K562 (cell line): Measurements from ENCODE around the gene BCL2L15. TPM values are rescaled to one million over a fixed set of nuclear protein-coding genes. Genes with fewer than 3 reads are reported as not detected.

Experiments used
- BCL6 ChIP-seq: fragments of 250-450 bp; sonication (Bioruptor Pico); IDR thresholded peaks from 2 replicates; pipeline ENCODE4 v1.4.0; 2020
- DPF2 ChIP-seq: fragments of 450-650 bp; IDR thresholded peaks from 2 replicates; pipeline ENCODE4 v1.6.1; 2016
- ESRRA ChIP-seq: fragments of 450-650 bp; IDR thresholded peaks from 2 replicates; pipeline ENCODE4 v1.6.1; 2014; ENCODE audit warnings: low read depth, mild to moderate bottlenecking, moderate library complexity, borderline replicate concordance
- ESRRB ChIP-seq: fragments of 250-450 bp; sonication (Bioruptor Pico); IDR thresholded peaks from 2 replicates; pipeline ENCODE4 v1.5.0; 2020; ENCODE audit warnings: mild to moderate bottlenecking, moderate library complexity, borderline replicate concordance
- HOMEZ ChIP-seq: fragments of 250-450 bp; sonication (Bioruptor Pico); IDR thresholded peaks from 2 replicates; pipeline ENCODE4 v1.4.0; 2020; ENCODE audit warnings: mild to moderate bottlenecking, moderate library complexity
- KAT8 ChIP-seq: fragments of 450-650 bp; IDR thresholded peaks from 2 replicates; pipeline ENCODE4 v1.6.1; 2016; ENCODE audit warnings: low read depth, mild to moderate bottlenecking
- LCOR ChIP-seq: sonication (generic); formaldehyde crosslinking; IDR thresholded peaks from 2 replicates; pipeline ENCODE4 v1.8.0; 2022; ENCODE audit warnings: mild to moderate bottlenecking, missing genetic modification reagents
- MLLT1 ChIP-seq, 2 experiments: fragments of 450-650 bp; IDR thresholded peaks; 2 replicates each; pipeline ENCODE4 v1.6.1; 2016
- NUFIP1 ChIP-seq: fragments of 450-650 bp; IDR thresholded peaks from 2 replicates; pipeline ENCODE4 v1.6.1; 2018; ENCODE audit not compliant: partially characterized antibody
- POLR2AphosphoS5 ChIP-seq: IDR thresholded peaks from 2 replicates; pipeline ENCODE4 v1.6.1; 2011; ENCODE audit warnings: mild to moderate bottlenecking, low read depth, low read length, moderate library complexity; ENCODE audit not compliant: control insufficient read depth, insufficient read depth
- POU5F1 ChIP-seq: fragments of 150-350 bp; IDR thresholded peaks from 2 replicates; pipeline ENCODE4 v1.6.1; 2014; ENCODE audit warnings: borderline replicate concordance, low read length, low read depth, mild to moderate bottlenecking; ENCODE audit not compliant: partially characterized antibody
- RB1 ChIP-seq: fragments of 450-650 bp; IDR thresholded peaks from 2 replicates; pipeline ENCODE4 v1.6.1; 2017; ENCODE audit warnings: low read depth, mild to moderate bottlenecking
- RBBP5 ChIP-seq: fragments of 200-600 bp; sonication (generic); IDR thresholded peaks from 2 replicates; pipeline ENCODE4 v1.6.1; 2012; ENCODE audit warnings: borderline replicate concordance, mild to moderate bottlenecking, low read length, control low read depth, inconsistent platforms; ENCODE audit not compliant: insufficient read depth, poor library complexity, severe bottlenecking
- RBM34 ChIP-seq: fragments of 200-400 bp; formaldehyde crosslinking; IDR thresholded peaks from 2 replicates; pipeline ENCODE4 v1.6.1; 2018; ENCODE audit warnings: low read length, borderline replicate concordance; ENCODE audit not compliant: insufficient read depth
- SMARCB1 ChIP-seq: IDR thresholded peaks from 2 replicates; pipeline ENCODE4 v1.6.1; 2011; ENCODE audit warnings: improper control_type of control experiment, low read depth; ENCODE audit not compliant: insufficient read length
- TRIM28 ChIP-seq: fragments of 450-650 bp; IDR thresholded peaks from 2 replicates; pipeline ENCODE4 v1.6.1; 2017
- ZNF12 ChIP-seq: sonication (generic); formaldehyde crosslinking; IDR thresholded peaks from 2 replicates; pipeline ENCODE4 v1.4.0; 2020; ENCODE audit warnings: mild to moderate bottlenecking, missing genetic modification reagents
- ZNF740 ChIP-seq, 3 experiments: fragments of 200-800 bp in 1 of 3; sonication (Bioruptor generic) in 1 of 3; sonication (generic) in 1 of 3; formaldehyde crosslinking in 1 of 3; IDR thresholded peaks; 2 replicates each; pipeline versions ENCODE4 v1.6.1 to v1.8.0; 2016 to 2022; ENCODE audit warnings: mild to moderate bottlenecking in 2 of 3, missing compliant biosample characterization in 2 of 3, missing genetic modification characterization in 2 of 3, missing genetic modification reagents in 1 of 3
- polyA plus RNA-seq, 8 experiments: library from polyadenylated mRNA; depleted of rRNA in 4 of 8; stranded (reverse) in 5 of 8; unstranded in 3 of 8; fragments of >200 nt; fragmentation: Nextera tagmentation in 2 of 8; fragmentation: Illumina TruSeq in 1 of 8; extraction: Ambion mirVana in 2 of 8; extraction: Trizol in 1 of 8; gene quantifications; 2 replicates each; pipeline versions ENCODE4 v1.2.1 to v1.2.3, GENCODE V29; 2011 to 2014; ENCODE audit warnings: inconsistent platforms in 1 of 8, missing spikeins in 1 of 8
- total RNA-seq, 7 experiments: library from RNA; depleted of rRNA in 6 of 7; stranded (reverse); fragments of >200 nt in 6 of 7; fragmentation: Illumina TruSeq in 2 of 7; extraction: Trizol in 2 of 7; gene quantifications; 2 replicates each; pipeline versions ENCODE4 v1.2.1 to v1.2.3, GENCODE V29; 2011 to 2021; ENCODE audit warnings: low replicate concordance in 1 of 7
- TF ChIP-seq, protein P1 (sequence below): IDR thresholded peaks from 2 replicates; pipeline ENCODE4 v1.6.1; 2014; ENCODE audit warnings: antibody characterized with exemption
- TF ChIP-seq, protein P2 (sequence below), 2 experiments: fragments of 450-650 bp in 1 of 2; sonication (generic) in 1 of 2; formaldehyde crosslinking in 1 of 2; IDR thresholded peaks in 1 of 2; conservative IDR thresholded peaks in 1 of 2; 2 replicates each; pipeline versions ENCODE4 v1.6.1 to v1.8.1; 2016 to 2023; ENCODE audit warnings: mild to moderate bottlenecking in 2 of 2, moderate library complexity in 2 of 2, inconsistent platforms in 1 of 2, missing genetic modification reagents in 1 of 2

BCL2L15 gene
- total and polyA plus RNA-seq, 9 of the 15 experiments (the other 6 are each of a cell fraction or from before 2014, with no cell fraction given): 0.06 to 0.42 (median 0.28) TPM; not detected in 1

DNA sequence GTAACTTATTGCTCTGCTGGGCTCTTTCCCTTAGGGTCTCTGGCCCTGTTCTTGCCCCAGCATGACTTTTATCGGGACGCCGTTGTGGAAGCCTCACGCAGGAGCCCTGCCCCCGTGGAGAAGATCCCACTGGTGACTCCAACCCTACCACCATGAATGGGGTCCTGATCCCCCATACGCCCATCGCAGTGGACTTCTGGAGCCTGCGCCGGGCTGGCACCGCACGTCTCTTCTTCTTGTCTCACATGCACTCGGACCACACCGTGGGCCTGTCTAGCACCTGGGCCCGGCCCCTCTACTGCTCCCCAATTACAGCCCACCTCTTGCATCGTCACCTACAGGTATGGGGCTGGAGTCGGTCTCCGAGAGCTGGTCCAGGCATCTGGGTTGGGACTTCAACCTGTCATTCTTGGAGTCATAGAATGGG is 18.1 kb upstream of the BCL2L15 start (continued):
- TF ChIP-seq ESRRA (no peak), TRIM28 (no peak; the same call in 1 of the 2 replicates), HOMEZ (CRISPR knock-in tag) (no peak), DPF2 (no peak), KAT8 (no peak), BCL6 (no peak), MLLT1 (IDR thresholded peaks at IDR 0.05) (no peak), NUFIP1 (no peak), POLR2AphosphoS5 (no peak), RBBP5 (peak; percentile 64), ZNF740 (CRISPR knock-in tag; IDR thresholded peaks at IDR 0.05) (no peak), ZNF740 (tag; IDR thresholded peaks at IDR 0.05) (no peak), LCOR (CRISPR knock-in tag) (peak; percentile 79; the same call in 1 of the 2 replicates), RB1 (no peak), RBM34 (no peak), SMARCB1 (no peak), ESRRB (no peak), POU5F1 (no peak), ZNF12 (CRISPR knock-in tag) (peak; percentile 69; the same call in 1 of the 2 replicates)
- TF ChIP-seq, protein P1, sequence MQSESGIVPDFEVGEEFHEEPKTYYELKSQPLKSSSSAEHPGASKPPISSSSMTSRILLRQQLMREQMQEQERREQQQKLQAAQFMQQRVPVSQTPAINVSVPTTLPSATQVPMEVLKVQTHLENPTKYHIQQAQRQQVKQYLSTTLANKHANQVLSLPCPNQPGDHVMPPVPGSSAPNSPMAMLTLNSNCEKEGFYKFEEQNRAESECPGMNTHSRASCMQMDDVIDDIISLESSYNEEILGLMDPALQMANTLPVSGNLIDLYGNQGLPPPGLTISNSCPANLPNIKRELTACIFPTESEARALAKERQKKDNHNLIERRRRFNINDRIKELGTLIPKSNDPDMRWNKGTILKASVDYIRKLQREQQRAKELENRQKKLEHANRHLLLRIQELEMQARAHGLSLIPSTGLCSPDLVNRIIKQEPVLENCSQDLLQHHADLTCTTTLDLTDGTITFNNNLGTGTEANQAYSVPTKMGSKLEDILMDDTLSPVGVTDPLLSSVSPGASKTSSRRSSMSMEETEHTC: no peak; the same call in 1 of the 2 replicates
- TF ChIP-seq, protein P2, sequence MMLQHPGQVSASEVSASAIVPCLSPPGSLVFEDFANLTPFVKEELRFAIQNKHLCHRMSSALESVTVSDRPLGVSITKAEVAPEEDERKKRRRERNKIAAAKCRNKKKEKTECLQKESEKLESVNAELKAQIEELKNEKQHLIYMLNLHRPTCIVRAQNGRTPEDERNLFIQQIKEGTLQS (IDR thresholded peaks at IDR 0.05): no peak
- TF ChIP-seq, protein P2 (CRISPR knock-in tag; conservative IDR thresholded peaks at IDR 0.05): 0 out of 2 replicates have a peak, but pooled peaks have one; percentile 5
